CD4-positive, alpha-beta memory T cell (primary cell): ENCODE results near the gene HEBP1. TPM values are rescaled to one million over a fixed set of nuclear protein-coding genes. Genes with fewer than 3 reads are reported as not detected.

ENCODE experiments used
- CTCF ChIA-PET: fragments of 350-600 bp; sonication (Branson Sonifier 250); formaldehyde crosslinking; loops from one replicate; lab custom pipeline; 2021; ENCODE audit warnings: inconsistent platforms; ENCODE audit not compliant: partially characterized antibody; lab: Charles Lee
- POLR2A ChIA-PET: fragments of 350-600 bp; sonication (Branson Sonifier 250); formaldehyde crosslinking; loops from one replicate; lab custom pipeline; 2021; ENCODE audit not compliant: partially characterized antibody; lab: Charles Lee
- DNase-seq, 5 donors: peaks; one replicate each; pipeline versions ENCODE4 v3.0.0 to v3.0.0-alpha.2; 2020 to 2022; ENCODE audit warnings: mixed read lengths in 1 of 5
- H3K27ac ChIP-seq: one replicate; pipeline ENCODE4 v1.7.0; 2013; ENCODE audit warnings: low read depth, low read length
- H3K27me3 ChIP-seq: 2 replicates; pipeline ENCODE4 v1.7.0; 2013; ENCODE audit warnings: mild to moderate bottlenecking, low read length, moderate library complexity; ENCODE audit not compliant: insufficient read depth
- H3K36me3 ChIP-seq: 2 replicates; pipeline ENCODE4 v1.7.0; 2013; ENCODE audit warnings: mild to moderate bottlenecking, low read length, moderate library complexity; ENCODE audit not compliant: insufficient read depth
- H3K4me1 ChIP-seq: 2 replicates; pipeline ENCODE4 v1.7.0; 2013; ENCODE audit warnings: mild to moderate bottlenecking, low read length, moderate library complexity; ENCODE audit not compliant: insufficient read depth
- H3K4me3 ChIP-seq, 2 donors: one replicate each; pipeline ENCODE4 v1.7.0; 2013; ENCODE audit warnings: low read length in 2 of 2, mild to moderate bottlenecking in 1 of 2
- H3K9me3 ChIP-seq, 2 donors: one replicate each; pipeline ENCODE4 v1.7.0; 2013; ENCODE audit warnings: low read length in 2 of 2, control low read depth in 1 of 2; ENCODE audit not compliant: control insufficient read depth in 1 of 2
- H3K27ac Mint-ChIP-seq, 7 donors: one replicate each; pipeline ENCODE4 v1.8.0; 2020 to 2021; ENCODE audit warnings: mixed read lengths in 7 of 7, mild to moderate bottlenecking in 6 of 7, inconsistent platforms in 3 of 7, moderate library complexity in 3 of 7
- H3K27me3 Mint-ChIP-seq, 2 donors: one replicate each; pipeline ENCODE4 v1.8.0; 2020 to 2021; ENCODE audit warnings: mixed read lengths in 2 of 2
- H3K36me3 Mint-ChIP-seq, 2 donors: one replicate each; pipeline ENCODE4 v1.8.0; 2020 to 2021; ENCODE audit warnings: mixed read lengths in 2 of 2, inconsistent platforms in 1 of 2, mild to moderate bottlenecking in 1 of 2
- H3K4me1 Mint-ChIP-seq, 4 donors: one replicate each; pipeline ENCODE4 v1.8.0; 2020 to 2021; ENCODE audit warnings: mixed read lengths in 4 of 4, mild to moderate bottlenecking in 1 of 4
- H3K4me3 Mint-ChIP-seq, 8 donors: one replicate each; pipeline ENCODE4 v1.8.0; 2020 to 2021; ENCODE audit warnings: mixed read lengths in 8 of 8, mild to moderate bottlenecking in 7 of 8, moderate library complexity in 6 of 8, inconsistent platforms in 3 of 8
- H3K9me3 Mint-ChIP-seq, 8 donors: one replicate each; pipeline ENCODE4 v1.8.0; 2020 to 2021; ENCODE audit warnings: mixed read lengths in 8 of 8, mild to moderate bottlenecking in 5 of 8, inconsistent platforms in 3 of 8, moderate library complexity in 1 of 8
- intact Hi-C: fragments of 100-400 bp; cut with micrococcal nuclease; formaldehyde crosslinking; loops from one replicate; pipeline ENCODE4 v1.15.1; 2023
- polyA plus RNA-seq, 2 donors: library from polyadenylated mRNA; unstranded; fragments of 300-500 nt; fragmentation: Illumina TruSeq; gene quantifications; one replicate each; pipeline ENCODE4 v1.2.3, GENCODE V29; 2021
- total RNA-seq, 2 experiments: library from RNA; stranded (reverse); gene quantifications; one replicate each; pipeline ENCODE4 v1.2.3, GENCODE V29; 2021

The HEBP1 gene
- total and polyA plus RNA-seq, 4 experiments from 2014 or later, result 11.3 to 23.0 (median 14.6) TPM

GRCh38 chr12:12998248-12998647 is 1.8 kb downstream of the HEBP1 start:
- POLR2A ChIA-PET, result interaction anchor here (1.1 kb wide), 1 partner anchor 103 kb away, joined by 3 read pairs; no protein-coding TSS in a partner anchor
- Mint-ChIP-seq H3K9me3 (no peaks in the 10 kb centered on the region), H3K4me1 (peaks cover 20 to 45% (median 34%) of the 10 kb centered on the region in 4 donors), H3K4me3 (peak overlapping the region in 1 of 8 donors; percentile 2), H3K27ac (no peak overlapping the region), H3K36me3 (peaks cover 0 to 5% of the 10 kb centered on the region in 2 donors), H3K27me3 (no peaks in the 10 kb centered on the region)
- H3K27ac ChIP-seq, result no peak overlapping the region
- CTCF ChIA-PET, result interaction anchor here (1.3 kb wide), 1 partner anchor 47 kb away, joined by 3 read pairs; no protein-coding TSS in a partner anchor
- H3K4me1 ChIP-seq, result peaks cover 26% of the 10 kb centered on the region
- H3K27me3 ChIP-seq, result no peaks in the 10 kb centered on the region
- no peak overlapping the region for H3K4me3 ChIP-seq
- H3K9me3 ChIP-seq, result no peaks in the 10 kb centered on the region
- intact Hi-C loops, result no loop called here
- no peak for DNase-seq
- no peaks in the 10 kb centered on the region for H3K36me3 ChIP-seq

- Histone ChIP-seq H3K27me3 (no peaks in the 10 kb centered on the region), H3K9me3 (no peaks in the 10 kb centered on the region), H3K36me3 (no peaks in the 10 kb centered on the region), H3K4me3 (no peak overlapping the region), H3K27ac (no peak overlapping the region), H3K4me1 (peaks cover 26% of the 10 kb centered on the region)
- Mint-ChIP-seq H3K9me3 (no peaks in the 10 kb centered on the region), H3K4me3 (peak overlapping the region in 1 of 8 donors; percentile 54), H3K36me3 (peaks cover 0 to 5% of the 10 kb centered on the region in 2 donors), H3K27me3 (no peaks in the 10 kb centered on the region), H3K27ac (no peak overlapping the region), H3K4me1 (peaks cover 20 to 50% (median 33%) of the 10 kb centered on the region in 4 donors)
- intact Hi-C loops, result no loop called here
- DNase-seq, result no peak
- ChIA-PET POLR2A (interaction anchor here (1.1 kb wide), 1 partner anchor 104 kb away, joined by 3 read pairs; no protein-coding TSS in a partner anchor), CTCF (interaction anchor here (1.3 kb wide), 1 partner anchor 47 kb away, joined by 3 read pairs; no protein-coding TSS in a partner anchor)
Observed at GRCh38 chr12:12997734-12998133, 2.3 kb downstream of the HEBP1 start.

GRCh38 chr12:12997156-12997555 is 2.9 kb downstream of the HEBP1 start:
- no peak for DNase-seq
- peaks cover 24% of the 10 kb centered on the region for H3K4me1 ChIP-seq
- peaks cover 0 to 5% of the 10 kb centered on the region in 2 donors for H3K36me3 Mint-ChIP-seq
- H3K27ac ChIP-seq, result no peak overlapping the region
- H3K27ac Mint-ChIP-seq, result no peak overlapping the region
- H3K4me3 ChIP-seq, result no peak overlapping the region
- H3K27me3 ChIP-seq, result no peaks in the 10 kb centered on the region
- intact Hi-C loops, result no loop called here
- H3K27me3 Mint-ChIP-seq, result no peaks in the 10 kb centered on the region
- H3K36me3 ChIP-seq, result no peaks in the 10 kb centered on the region
- no peaks in the 10 kb centered on the region for H3K9me3 ChIP-seq
- peak overlapping the region in 3 of 8 donors; percentile 2 to 36 (median 13) for H3K4me3 Mint-ChIP-seq
- peaks cover 20 to 52% (median 33%) of the 10 kb centered on the region in 4 donors for H3K4me1 Mint-ChIP-seq
- ChIA-PET POLR2A (interaction anchor here (1.1 kb wide), 1 partner anchor 104 kb away, joined by 3 read pairs; no protein-coding TSS in a partner anchor), CTCF (no interaction called here)
- H3K9me3 Mint-ChIP-seq, result no peaks in the 10 kb centered on the region

GRCh38 chr12:12996209-12996608 is 3.9 kb downstream of the HEBP1 start:
- Histone ChIP-seq H3K4me3 (no peak overlapping the region), H3K27ac (no peak overlapping the region), H3K4me1 (peaks cover 16% of the 10 kb centered on the region), H3K36me3 (no peaks in the 10 kb centered on the region), H3K9me3 (no peaks in the 10 kb centered on the region), H3K27me3 (no peaks in the 10 kb centered on the region)
- POLR2A ChIA-PET, result no interaction called here
- Mint-ChIP-seq H3K9me3 (no peaks in the 10 kb centered on the region), H3K36me3 (peaks cover 0 to 5% of the 10 kb centered on the region in 2 donors), H3K27me3 (no peaks in the 10 kb centered on the region), H3K4me3 (no peak overlapping the region), H3K27ac (no peak overlapping the region), H3K4me1 (peaks cover 20 to 53% (median 27%) of the 10 kb centered on the region in 4 donors)
- CTCF ChIA-PET, result interaction anchor here (0.7 kb wide), 1 partner anchor 259 kb away, joined by 3 read pairs; no protein-coding TSS in a partner anchor
- no peak for DNase-seq
- intact Hi-C loops, result no loop called here

- Histone ChIP-seq H3K36me3 (no peaks in the 10 kb centered on the region), H3K27ac (no peak overlapping the region), H3K9me3 (no peaks in the 10 kb centered on the region), H3K4me1 (peaks cover 16% of the 10 kb centered on the region), H3K27me3 (no peaks in the 10 kb centered on the region), H3K4me3 (no peak overlapping the region)
- H3K27ac Mint-ChIP-seq, result no peak overlapping the region
- POLR2A ChIA-PET, result no interaction called here
- no peak overlapping the region for H3K4me3 Mint-ChIP-seq
- no peaks in the 10 kb centered on the region for H3K9me3 Mint-ChIP-seq
- DNase-seq, result no peak
- H3K36me3 Mint-ChIP-seq, result no peaks in the 10 kb centered on the region
- intact Hi-C loops, result no loop called here
- CTCF ChIA-PET, result no interaction called here
- peaks cover 17 to 50% (median 22%) of the 10 kb centered on the region in 4 donors for H3K4me1 Mint-ChIP-seq
- no peaks in the 10 kb centered on the region for H3K27me3 Mint-ChIP-seq
Observed at GRCh38 chr12:12995088-12995487, 5.0 kb downstream of the HEBP1 start.

GRCh38 chr12:12993367-12993766 is 6.7 kb downstream of the HEBP1 start:
- Histone ChIP-seq H3K4me1 (peaks cover 1% of the 10 kb centered on the region), H3K4me3 (no peak overlapping the region), H3K9me3 (no peaks in the 10 kb centered on the region), H3K27ac (no peak overlapping the region), H3K27me3 (no peaks in the 10 kb centered on the region), H3K36me3 (no peaks in the 10 kb centered on the region)
- H3K27ac Mint-ChIP-seq, result peak overlapping the region in 2 of 7 donors; percentile 3 to 60
- POLR2A ChIA-PET, result no interaction called here
- no peaks in the 10 kb centered on the region for H3K27me3 Mint-ChIP-seq
- peaks cover 0 to 5% of the 10 kb centered on the region in 2 donors for H3K36me3 Mint-ChIP-seq
- no peaks in the 10 kb centered on the region for H3K9me3 Mint-ChIP-seq
- intact Hi-C loops, result no loop called here
- CTCF ChIA-PET, result no interaction called here
- peaks cover 8 to 36% (median 9%) of the 10 kb centered on the region in 4 donors for H3K4me1 Mint-ChIP-seq
- H3K4me3 Mint-ChIP-seq, result no peak overlapping the region
- DNase-seq, result no peak

- Histone ChIP-seq H3K9me3 (no peaks in the 10 kb centered on the region), H3K4me3 (no peak overlapping the region), H3K27ac (no peak overlapping the region), H3K4me1 (no peaks in the 10 kb centered on the region), H3K27me3 (no peaks in the 10 kb centered on the region), H3K36me3 (no peaks in the 10 kb centered on the region)
- H3K27me3 Mint-ChIP-seq, result no peaks in the 10 kb centered on the region
- no peak for DNase-seq
- intact Hi-C loops, result no loop called here
- peaks cover 6 to 28% (median 7%) of the 10 kb centered on the region in 4 donors for H3K4me1 Mint-ChIP-seq
- H3K4me3 Mint-ChIP-seq, result no peak overlapping the region
- ChIA-PET POLR2A (no interaction called here), CTCF (no interaction called here)
- no peaks in the 10 kb centered on the region for H3K9me3 Mint-ChIP-seq
- no peak overlapping the region for H3K27ac Mint-ChIP-seq
- H3K36me3 Mint-ChIP-seq, result peaks cover under 1 to 5% of the 10 kb centered on the region in 2 donors
Observed at GRCh38 chr12:12992418-12993130, 7.5 kb downstream of the HEBP1 start.
